Measurements from ENCODE around the gene KCND2.
"Not testable (repeated sequence)": the region's sequence is repeated elsewhere in the genome, so short reads cannot be mapped to it uniquely, and the experiment has no call there.

Gene KCND2

GRCh38 chr7:120272701-120273475 is at the start of gene KCND2:
Gene KCND2 (plus strand): TSS chr7:120273175.
- peak within 1 kb of the TSS; percentile 91 for H3K4me3 ChIP-seq (ENCODE audit: low read depth, low read length)
- no peak for TF ChIP-seq CTCF (IDR thresholded peaks at IDR 0.05; ENCODE audit: insufficient read depth, low read depth, low read length, missing control alignments)
- peak; percentile 44 for DNase-seq (ENCODE audit: low read depth)

- no peak for TF ChIP-seq CTCF (IDR thresholded peaks at IDR 0.05; ENCODE audit: insufficient read depth, low read depth, low read length, missing control alignments)
- no peak for DNase-seq (ENCODE audit: low read depth)
- H3K4me3 ChIP-seq (ENCODE audit: low read depth, low read length) = no peak overlapping the region
Observed at GRCh38 chr7:120226188-120226587, 46.8 kb upstream of the KCND2 start.

GRCh38 chr7:120227255-120227654 is 45.7 kb upstream of the KCND2 start:
- no peak for DNase-seq (ENCODE audit: low read depth)
- no peak for TF ChIP-seq CTCF (IDR thresholded peaks at IDR 0.05; ENCODE audit: insufficient read depth, low read depth, low read length, missing control alignments)
- no peak overlapping the region for H3K4me3 ChIP-seq (ENCODE audit: low read depth, low read length)

- TF ChIP-seq CTCF (IDR thresholded peaks at IDR 0.05; ENCODE audit: insufficient read depth, low read depth, low read length, missing control alignments) = no peak
- H3K4me3 ChIP-seq (ENCODE audit: low read depth, low read length) = no peak overlapping the region
- no peak for DNase-seq (ENCODE audit: low read depth)
Observed at GRCh38 chr7:120229084-120229483, 43.9 kb upstream of the KCND2 start.

GRCh38 chr7:120233338-120233737 is 39.6 kb upstream of the KCND2 start:
- no peak overlapping the region for H3K4me3 ChIP-seq (ENCODE audit: low read depth, low read length)
- DNase-seq (ENCODE audit: low read depth) = no peak
- TF ChIP-seq CTCF (IDR thresholded peaks at IDR 0.05; ENCODE audit: insufficient read depth, low read depth, low read length, missing control alignments) = no peak

GRCh38 chr7:120240350-120240749 is 32.6 kb upstream of the KCND2 start:
- DNase-seq (ENCODE audit: low read depth); H3K4me3 ChIP-seq (ENCODE audit: low read depth, low read length): not testable (repeated sequence)

- no peak for DNase-seq (ENCODE audit: low read depth)
- H3K4me3 ChIP-seq (ENCODE audit: low read depth, low read length) = no peak overlapping the region
- TF ChIP-seq CTCF (IDR thresholded peaks at IDR 0.05; ENCODE audit: insufficient read depth, low read depth, low read length, missing control alignments) = no peak
Observed at GRCh38 chr7:120241973-120242372, 31.0 kb upstream of the KCND2 start.
